MM.1S (cell line): ENCODE results near the gene TOP2B.

Source experiments
- DNase-seq: peaks from one replicate; pipeline ENCODE4 v3.0.0-alpha.2; 2015
- H2AFZ ChIP-seq: fragments of 300-600 bp; sonication (generic); 2 replicates; pipeline ENCODE4 v1.6.0; 2016; ENCODE audit warnings: antibody characterized with exemption, low read length
- H3F3A ChIP-seq: fragments of 300-600 bp; sonication (generic); 2 replicates; pipeline ENCODE4 v1.6.1; 2016; ENCODE audit warnings: mild to moderate bottlenecking, antibody characterized with exemption, low read length, moderate library complexity, mixed read lengths; ENCODE audit not compliant: insufficient read depth
- H3K27ac ChIP-seq: fragments of 300-600 bp; sonication (generic); 2 replicates; pipeline ENCODE4 v1.5.1; 2016; ENCODE audit warnings: mild to moderate bottlenecking, low read length
- H3K27me3 ChIP-seq: fragments of 300-600 bp; sonication (generic); replicated peaks from 2 replicates; pipeline ENCODE4 v1.6.0; 2016; ENCODE audit warnings: low read length; ENCODE audit not compliant: insufficient read depth
- H3K36me3 ChIP-seq: fragments of 300-600 bp; sonication (generic); replicated peaks from 2 replicates; pipeline ENCODE4 v1.6.1; 2016; ENCODE audit warnings: mild to moderate bottlenecking, low read length, mixed read lengths; ENCODE audit not compliant: insufficient read depth
- H3K4me1 ChIP-seq: fragments of 300-600 bp; sonication (generic); 2 replicates; pipeline ENCODE4 v1.6.1; 2016; ENCODE audit warnings: low read length, mixed read lengths
- H3K4me2 ChIP-seq: fragments of 300-600 bp; sonication (generic); 2 replicates; pipeline ENCODE4 v1.6.0; 2016; ENCODE audit warnings: low read depth, low read length
- H3K4me3 ChIP-seq: fragments of 300-600 bp; sonication (generic); 2 replicates; pipeline ENCODE4 v1.5.1; 2016; ENCODE audit warnings: low read length, mixed read lengths
- H3K79me2 ChIP-seq: fragments of 300-600 bp; sonication (generic); 2 replicates; pipeline ENCODE4 v1.6.1; 2016; ENCODE audit warnings: mixed run types, low read length, mixed read lengths
- H3K9ac ChIP-seq: fragments of 300-600 bp; sonication (generic); 2 replicates; pipeline ENCODE4 v1.6.1; 2016; ENCODE audit warnings: low read length, mixed read lengths
- H3K9me2 ChIP-seq: fragments of 300-600 bp; sonication (generic); replicated peaks from 2 replicates; pipeline ENCODE4 v1.6.1; 2016; ENCODE audit warnings: mild to moderate bottlenecking, low read length, mixed read lengths; ENCODE audit not compliant: insufficient read depth
- H3K9me3 ChIP-seq: fragments of 300-600 bp; sonication (generic); replicated peaks from 2 replicates; pipeline ENCODE4 v1.6.1; 2016; ENCODE audit warnings: mild to moderate bottlenecking, low read length, mixed read lengths; ENCODE audit not compliant: insufficient read depth
- H4K20me1 ChIP-seq: fragments of 300-600 bp; sonication (generic); 2 replicates; pipeline ENCODE4 v1.6.1; 2016; ENCODE audit warnings: mild to moderate bottlenecking, low read length, moderate library complexity, mixed read lengths; ENCODE audit not compliant: insufficient read depth
- EZH2 ChIP-seq: fragments of 300-600 bp; sonication (generic); optimal IDR thresholded peaks from 2 replicates; pipeline ENCODE3; 2017; ENCODE audit warnings: low read depth, mild to moderate bottlenecking, antibody characterized with exemption, low read length, mixed read lengths
- EZH2phosphoT487 ChIP-seq: fragments of 300-600 bp; sonication (generic); IDR thresholded peaks from 2 replicates; pipeline ENCODE4 v1.6.1; 2018; ENCODE audit warnings: antibody characterized with exemption, low read length
- TF ChIP-seq, protein P1 (sequence below): fragments of 300-600 bp; sonication (generic); IDR thresholded peaks from 2 replicates; pipeline ENCODE4 v1.5.1; 2016; ENCODE audit warnings: antibody characterized with exemption, low read length, mixed read lengths

Gene TOP2B

DNA sequence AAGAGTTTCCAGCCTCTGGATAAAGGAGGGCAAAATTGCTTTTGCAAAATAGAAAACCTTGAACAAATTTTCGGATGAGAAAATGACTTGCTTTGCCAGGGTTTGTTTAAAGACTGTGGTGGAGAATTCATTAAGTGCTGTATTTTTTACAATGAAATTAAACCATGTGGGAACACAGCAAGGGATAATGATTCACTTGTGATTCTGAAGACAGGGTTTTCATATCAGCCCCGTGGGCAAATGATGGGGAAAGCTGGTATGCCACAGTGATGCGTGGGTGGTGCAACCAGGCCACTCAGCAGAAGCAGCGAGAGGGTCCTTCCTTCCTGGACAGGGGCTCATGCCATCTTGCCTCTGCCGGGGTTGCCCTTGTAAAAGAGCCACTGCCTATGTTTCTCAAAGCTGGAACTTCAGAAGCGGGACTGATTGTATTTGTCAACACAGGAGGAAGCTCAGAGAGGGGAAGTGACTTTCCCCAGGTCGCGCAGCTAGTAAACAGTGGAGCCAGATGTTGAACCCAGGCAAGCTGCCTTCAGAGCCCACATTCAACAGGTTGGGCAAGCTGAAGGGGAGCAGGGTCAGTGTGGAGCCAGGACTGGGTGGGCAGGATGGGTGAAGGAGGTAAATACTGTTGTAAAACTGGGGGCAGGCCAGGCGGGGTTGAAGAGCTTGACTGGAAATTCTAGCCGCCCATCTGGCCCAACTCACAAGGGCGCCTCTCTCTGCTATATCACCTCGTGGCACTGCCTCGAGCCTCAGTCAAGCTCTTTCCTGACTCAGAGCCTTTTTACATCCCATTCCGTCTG, 79.1 kb downstream of the TOP2B start:
- Histone ChIP-seq H3K9me2 (no peaks in the 10 kb centered on the region), H3F3A (no peaks in the 10 kb centered on the region), H3K4me2 (no peak overlapping the region), H3K36me3 (no peaks in the 10 kb centered on the region), H3K79me2 (no peaks in the 10 kb centered on the region), H3K27ac (no peak overlapping the region), H3K9ac (no peak overlapping the region), H3K4me3 (no peak overlapping the region), H3K4me1 (no peaks in the 10 kb centered on the region), H2AFZ (no peak overlapping the region), H4K20me1 (no peaks in the 10 kb centered on the region), H3K27me3 (no peaks in the 10 kb centered on the region), H3K9me3 (no peaks in the 10 kb centered on the region)
- TF ChIP-seq, protein P1, sequence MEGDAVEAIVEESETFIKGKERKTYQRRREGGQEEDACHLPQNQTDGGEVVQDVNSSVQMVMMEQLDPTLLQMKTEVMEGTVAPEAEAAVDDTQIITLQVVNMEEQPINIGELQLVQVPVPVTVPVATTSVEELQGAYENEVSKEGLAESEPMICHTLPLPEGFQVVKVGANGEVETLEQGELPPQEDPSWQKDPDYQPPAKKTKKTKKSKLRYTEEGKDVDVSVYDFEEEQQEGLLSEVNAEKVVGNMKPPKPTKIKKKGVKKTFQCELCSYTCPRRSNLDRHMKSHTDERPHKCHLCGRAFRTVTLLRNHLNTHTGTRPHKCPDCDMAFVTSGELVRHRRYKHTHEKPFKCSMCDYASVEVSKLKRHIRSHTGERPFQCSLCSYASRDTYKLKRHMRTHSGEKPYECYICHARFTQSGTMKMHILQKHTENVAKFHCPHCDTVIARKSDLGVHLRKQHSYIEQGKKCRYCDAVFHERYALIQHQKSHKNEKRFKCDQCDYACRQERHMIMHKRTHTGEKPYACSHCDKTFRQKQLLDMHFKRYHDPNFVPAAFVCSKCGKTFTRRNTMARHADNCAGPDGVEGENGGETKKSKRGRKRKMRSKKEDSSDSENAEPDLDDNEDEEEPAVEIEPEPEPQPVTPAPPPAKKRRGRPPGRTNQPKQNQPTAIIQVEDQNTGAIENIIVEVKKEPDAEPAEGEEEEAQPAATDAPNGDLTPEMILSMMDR: no peak
- TF ChIP-seq EZH2 (no peak), EZH2phosphoT487 (no peak)
- DNase-seq: no peak

DNA sequence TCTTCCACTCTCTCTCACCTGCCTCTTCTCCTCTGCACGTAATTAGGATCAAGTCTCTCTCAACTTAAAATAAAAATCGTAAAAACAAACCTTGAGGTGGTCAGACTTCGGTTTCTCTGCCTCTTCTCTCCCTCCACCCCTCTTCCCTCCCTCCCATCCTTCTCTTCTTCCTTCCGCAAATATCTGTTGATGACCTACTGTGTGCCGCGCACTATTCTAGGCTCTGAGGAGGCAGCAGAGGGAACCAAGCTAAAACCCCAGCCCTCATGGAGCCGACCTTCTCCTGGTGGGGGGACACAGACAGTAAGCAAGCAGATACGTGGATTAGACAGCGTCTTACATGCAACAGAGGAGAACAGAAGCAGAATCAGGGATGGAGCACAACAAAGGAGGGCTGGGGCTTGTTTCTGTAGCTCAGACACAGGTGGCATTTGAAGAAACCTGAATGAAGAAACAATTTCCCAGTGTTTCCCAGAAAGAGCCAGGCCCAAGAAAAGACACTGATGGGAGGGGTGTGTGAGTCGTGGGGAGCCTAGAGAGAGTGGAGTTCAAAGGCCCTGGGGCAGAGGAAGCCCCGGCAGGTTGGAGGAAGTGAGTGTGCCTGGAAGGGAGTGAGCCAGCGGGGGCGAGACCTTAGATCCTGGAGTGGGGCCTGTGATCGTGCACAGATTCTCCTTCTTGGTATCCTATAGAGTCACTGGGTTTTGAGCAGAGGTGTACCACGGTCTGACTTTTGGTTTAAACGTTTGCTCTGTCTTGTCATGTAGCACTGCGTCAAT, 80.5 kb downstream of the TOP2B start:
- Histone ChIP-seq H3K9me2 (no peaks in the 10 kb centered on the region), H2AFZ (no peak overlapping the region), H3K4me2 (no peak overlapping the region), H3K36me3 (no peaks in the 10 kb centered on the region), H3K4me3 (no peak overlapping the region), H3K79me2 (no peaks in the 10 kb centered on the region), H3K9me3 (no peaks in the 10 kb centered on the region), H3K4me1 (no peaks in the 10 kb centered on the region), H4K20me1 (no peaks in the 10 kb centered on the region), H3K27me3 (no peaks in the 10 kb centered on the region), H3F3A (no peaks in the 10 kb centered on the region), H3K27ac (no peak overlapping the region), H3K9ac (no peak overlapping the region)
- no peak for TF ChIP-seq EZH2phosphoT487
- TF ChIP-seq, protein P1: no peak
- no peak for TF ChIP-seq EZH2
- DNase-seq: no peak

DNA sequence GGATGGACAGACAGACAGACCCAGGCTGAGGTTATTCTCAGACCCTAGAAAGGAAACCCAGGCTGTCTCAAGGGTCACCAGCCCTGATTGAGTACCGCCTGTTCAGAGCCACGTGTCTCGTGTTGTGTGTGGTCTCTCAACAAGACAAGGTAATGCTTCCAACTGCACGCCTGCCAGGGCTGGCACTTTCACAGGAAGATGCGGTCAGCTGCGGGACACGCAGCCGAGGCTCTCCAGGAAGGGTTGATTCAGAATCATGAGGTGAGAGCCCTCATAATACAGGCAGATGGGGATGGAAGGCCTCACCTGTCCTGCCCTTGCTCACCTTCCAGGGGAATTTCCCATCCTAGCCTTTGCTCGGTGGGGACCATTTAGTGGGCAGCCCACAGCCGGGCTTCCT, 81.4 kb downstream of the TOP2B start:
- Histone ChIP-seq H2AFZ (no peak overlapping the region), H3K27ac (no peak overlapping the region), H3K79me2 (no peaks in the 10 kb centered on the region), H3K36me3 (no peaks in the 10 kb centered on the region), H3K9me3 (no peaks in the 10 kb centered on the region), H3K4me2 (no peak overlapping the region), H3K4me1 (no peaks in the 10 kb centered on the region), H4K20me1 (no peaks in the 10 kb centered on the region), H3K27me3 (no peaks in the 10 kb centered on the region), H3K9me2 (no peaks in the 10 kb centered on the region), H3K9ac (no peak overlapping the region), H3F3A (no peaks in the 10 kb centered on the region), H3K4me3 (no peak overlapping the region)
- no peak for DNase-seq
- TF ChIP-seq, protein P1: no peak
- TF ChIP-seq EZH2 (no peak), EZH2phosphoT487 (no peak)
